ENCODE data around the gene MSH6.
"Not testable (repeated sequence)": the region's sequence is repeated elsewhere in the genome, so short reads cannot be mapped to it uniquely, and the experiment has no call there.

Gene MSH6

GRCh38 chr2:47853067-47853777 lies 70.3 kb downstream of the MSH6 start:
- DNase-seq = not testable (repeated sequence)
